Smooth muscle cell (in vitro differentiated cells): Measurements from ENCODE around the gene B3GNT7. TPM values are rescaled to one million over a fixed set of nuclear protein-coding genes. Genes with fewer than 3 reads are reported as not detected.
"Not testable (repeated sequence)": the region's sequence is repeated elsewhere in the genome, so short reads cannot be mapped to it uniquely, and the experiment has no call there.

Experiments
- DNase-seq: peaks from one replicate; lab custom pipeline; 2025; ENCODE audit not compliant: unreplicated experiment; lab: John Stamatoyannopoulos, UW
- H2AFZ ChIP-seq: fragments of 200-600 bp; sonication (generic); 2 replicates; pipeline ENCODE4 v1.6.0; 2016; ENCODE audit warnings: antibody characterized with exemption, low read depth, mild to moderate bottlenecking
- H3F3A ChIP-seq: fragments of 200-600 bp; sonication (generic); 2 replicates; pipeline ENCODE4 v1.6.0; 2017; ENCODE audit warnings: antibody characterized with exemption, low read depth
- H3K27ac ChIP-seq: fragments of 200-600 bp; sonication (generic); 2 replicates; pipeline ENCODE4 v1.5.1; 2016; ENCODE audit warnings: low read depth, mild to moderate bottlenecking
- H3K27me3 ChIP-seq: fragments of 200-600 bp; sonication (generic); 2 replicates; pipeline ENCODE4 v1.6.1; 2016; ENCODE audit warnings: low read depth, mild to moderate bottlenecking
- H3K36me3 ChIP-seq: fragments of 200-600 bp; sonication (generic); 2 replicates; pipeline ENCODE4 v1.5.1; 2016; ENCODE audit warnings: low read depth
- H3K4me1 ChIP-seq: fragments of 200-600 bp; sonication (generic); 2 replicates; pipeline ENCODE4 v1.5.1; 2016; ENCODE audit warnings: low read depth
- H3K4me2 ChIP-seq: fragments of 200-600 bp; sonication (generic); 2 replicates; pipeline ENCODE4 v1.6.0; 2016; ENCODE audit warnings: mild to moderate bottlenecking
- H3K4me3 ChIP-seq: fragments of 200-600 bp; sonication (generic); 2 replicates; pipeline ENCODE4 v1.5.1; 2016; ENCODE audit warnings: mild to moderate bottlenecking
- H3K79me2 ChIP-seq: fragments of 200-600 bp; sonication (generic); 2 replicates; pipeline ENCODE4 v1.6.0; 2016; ENCODE audit warnings: low read depth, mild to moderate bottlenecking
- H3K9ac ChIP-seq: fragments of 200-600 bp; sonication (generic); 2 replicates; pipeline ENCODE4 v1.6.0; 2016; ENCODE audit warnings: low read depth
- H3K9me3 ChIP-seq: fragments of 200-600 bp; sonication (generic); replicated peaks from 2 replicates; pipeline ENCODE4 v1.5.1; 2016; ENCODE audit warnings: low read depth
- H4K20me1 ChIP-seq: fragments of 200-600 bp; sonication (generic); 2 replicates; pipeline ENCODE4 v1.6.0; 2016; ENCODE audit warnings: low read depth
- CTCF ChIP-seq: fragments of 200-600 bp; sonication (generic); IDR thresholded peaks from 2 replicates; pipeline ENCODE4 v1.5.1; 2017; ENCODE audit warnings: borderline replicate concordance, mild to moderate bottlenecking, antibody characterized with exemption; ENCODE audit not compliant: insufficient read depth, poor library complexity, severe bottlenecking
- WGBS: methylation state at CpG from one replicate; pipeline ENCODE4 v1.1.7; 2016; ENCODE audit warnings: low lambda C conversion rate; 5-methylcytosine and 5-hydroxymethylcytosine counted together
- polyA plus RNA-seq: library from polyadenylated mRNA; unstranded; fragments of >200 nt; fragmentation: Nextera tagmentation; extraction: Ambion mirVana; gene quantifications from 2 replicates; pipeline ENCODE4 v1.2.1, GENCODE V29; 2016
- total RNA-seq: library from RNA; depleted of rRNA; stranded (reverse); fragments of >200 nt; gene quantifications from 2 replicates; pipeline ENCODE4 v1.2.3, GENCODE V29; 2014

Gene B3GNT7
- total and polyA plus RNA-seq, 2 experiments from 2014 or later = 0.62 to 0.85 TPM

- Histone ChIP-seq H3K4me2 (peak overlapping the region; percentile 8), H3K27me3 (peaks cover 14% of the 10 kb centered on the region), H3K4me1 (peaks cover 25% of the 10 kb centered on the region), H2AFZ (no peak overlapping the region), H3K4me3 (no peak overlapping the region), H3K27ac (peak overlapping the region; percentile 34), H3K79me2 (no peaks in the 10 kb centered on the region), H3K36me3 (no peaks in the 10 kb centered on the region), H3K9ac (no peak overlapping the region), H3K9me3 (no peaks in the 10 kb centered on the region), H3F3A (no peaks in the 10 kb centered on the region), H4K20me1 (no peaks in the 10 kb centered on the region)
- TF ChIP-seq CTCF = no peak
- WGBS = 54% methylated on average over 12 of the region's 12 CpGs
- DNase-seq = no peak
Observed at GRCh38 chr2:231399853-231400680, 4.6 kb downstream of the B3GNT7 start.

DNA sequence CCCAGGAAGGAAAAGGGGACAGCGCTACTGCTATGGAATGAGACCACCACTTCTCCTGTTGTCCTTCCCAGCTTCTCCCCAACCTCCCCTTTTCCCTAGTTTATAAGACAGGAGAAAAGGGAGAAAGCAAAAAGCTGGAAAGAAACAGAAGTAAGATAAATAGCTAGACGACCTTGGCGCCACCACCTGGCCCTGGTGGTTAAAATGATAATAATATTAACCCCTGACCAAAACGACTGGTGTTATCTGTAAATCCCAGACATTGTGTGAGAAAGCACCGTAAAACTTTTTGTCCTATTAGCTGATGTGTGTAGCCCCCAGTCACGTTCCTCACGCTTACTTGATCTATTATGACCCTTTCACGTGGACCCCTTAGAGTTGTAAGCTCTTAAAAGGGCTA is 5.2 kb downstream of the B3GNT7 start:
- peak overlapping the region; percentile 8 for H3K4me2 ChIP-seq
- H3F3A ChIP-seq, H3K9ac ChIP-seq, H3K4me3 ChIP-seq, H3K9me3 ChIP-seq, H2AFZ ChIP-seq, H4K20me1 ChIP-seq, H3K27me3 ChIP-seq, H3K36me3 ChIP-seq, DNase-seq, H3K79me2 ChIP-seq: not testable (repeated sequence)
- 36% methylated on average over 8 of the region's 8 CpGs for WGBS
- H3K27ac ChIP-seq = peak overlapping the region; percentile 34
- peaks cover 25% of the 10 kb centered on the region for H3K4me1 ChIP-seq

- not testable (repeated sequence) for H3F3A ChIP-seq, H4K20me1 ChIP-seq, H3K9me3 ChIP-seq, H3K79me2 ChIP-seq, DNase-seq, H3K9ac ChIP-seq, H2AFZ ChIP-seq, H3K27me3 ChIP-seq, H3K36me3 ChIP-seq, H3K4me3 ChIP-seq
- 60% methylated on average over 23 of the region's 23 CpGs for WGBS
- Histone ChIP-seq H3K4me2 (peak overlapping the region; percentile 8), H3K27ac (peak overlapping the region; percentile 34), H3K4me1 (peaks cover 25% of the 10 kb centered on the region)
Observed at GRCh38 chr2:231401101-231401500, 5.6 kb downstream of the B3GNT7 start.

- not testable (repeated sequence) for H3F3A ChIP-seq, H3K36me3 ChIP-seq, H3K9me3 ChIP-seq, DNase-seq, H3K9ac ChIP-seq, H3K27me3 ChIP-seq, H3K79me2 ChIP-seq, H4K20me1 ChIP-seq, H2AFZ ChIP-seq, H3K4me3 ChIP-seq
- 45% methylated on average over 14 of the region's 14 CpGs for WGBS
- peak overlapping the region; percentile 28 for H3K27ac ChIP-seq
- H3K4me1 ChIP-seq = peaks cover 25% of the 10 kb centered on the region
- peak overlapping the region; percentile 34 for H3K4me2 ChIP-seq
Observed at GRCh38 chr2:231403421-231404182, 8.1 kb downstream of the B3GNT7 start.

DNA sequence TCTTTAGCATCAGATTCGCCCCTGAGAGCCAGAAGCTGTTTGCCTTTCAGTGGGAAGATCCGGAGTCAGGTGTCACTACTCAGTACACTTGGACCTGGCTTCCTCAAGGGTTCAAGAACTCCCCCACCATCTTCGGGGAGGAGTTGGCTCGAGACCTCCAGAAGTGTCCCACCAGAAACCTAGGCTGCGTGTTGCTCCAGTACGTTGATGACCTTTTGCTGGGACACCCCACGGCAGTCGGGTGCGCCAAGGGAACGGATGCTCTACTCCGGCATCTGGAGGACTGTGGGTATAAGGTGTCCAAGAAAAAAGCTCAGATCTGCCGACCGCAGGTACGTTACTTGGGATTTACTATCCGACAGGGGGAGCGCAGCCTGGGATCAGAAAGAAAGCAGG is 8.7 kb downstream of the B3GNT7 start:
- H3K4me1 ChIP-seq = peaks cover 25% of the 10 kb centered on the region
- H3K27ac ChIP-seq, H2AFZ ChIP-seq, H3K4me3 ChIP-seq, H3K79me2 ChIP-seq, H3K9me3 ChIP-seq, DNase-seq, H3K4me2 ChIP-seq, H3K27me3 ChIP-seq, H3K36me3 ChIP-seq, H4K20me1 ChIP-seq, H3K9ac ChIP-seq, H3F3A ChIP-seq: not testable (repeated sequence)
- WGBS = 96% methylated on average over 16 of the region's 16 CpGs
